Keratinocyte (primary cell): ENCODE measurements around the gene NDUFB8. TPM values are rescaled to one million over a fixed set of nuclear protein-coding genes. Genes with fewer than 3 reads are reported as not detected.

Experiments used
- DNase-seq: peaks from one replicate; pipeline ENCODE4 v3.0.0-alpha.2; 2011; ENCODE audit warnings: low read depth, missing footprints, low spot score
- FAIRE-seq: peaks from 2 replicates; lab custom pipeline; 2011; peaks lifted over from hg19 to GRCh38; lab: Jason Lieb, UNC
- H2AFZ ChIP-seq: 2 replicates; pipeline ENCODE4 v1.6.0; 2012; ENCODE audit warnings: low read length, control low read depth, inconsistent platforms; ENCODE audit not compliant: control insufficient read depth
- H3K27ac ChIP-seq: 2 replicates; pipeline ENCODE4 v1.5.1; 2011; ENCODE audit warnings: low read length; ENCODE audit not compliant: control insufficient read depth, insufficient read depth
- H3K27me3 ChIP-seq: 3 replicates; pipeline ENCODE4 v1.6.0; 2011; ENCODE audit warnings: low read length; ENCODE audit not compliant: control insufficient read depth, insufficient read depth; ENCODE audit errors: extremely low read depth
- H3K36me3 ChIP-seq, 2 experiments: 2 replicates in 1 of 2; 3 replicates in 1 of 2; pipeline ENCODE4 v1.5.1; 2011; ENCODE audit warnings: low read length in 2 of 2, mild to moderate bottlenecking in 1 of 2; ENCODE audit not compliant: control insufficient read depth in 2 of 2, insufficient read depth in 2 of 2; ENCODE audit errors: extremely low read depth in 1 of 2
- H3K4me1 ChIP-seq: 3 replicates; pipeline ENCODE4 v1.5.1; 2011; ENCODE audit warnings: low read length; ENCODE audit not compliant: control insufficient read depth, insufficient read depth; ENCODE audit errors: extremely low read depth
- H3K4me2 ChIP-seq: 3 replicates; pipeline ENCODE4 v1.6.0; 2011; ENCODE audit warnings: low read depth, low read length; ENCODE audit not compliant: control insufficient read depth, insufficient read depth; ENCODE audit errors: extremely low read depth
- H3K4me3 ChIP-seq, 3 experiments: fragments of 200-600 bp in 1 of 3; sonication (generic) in 1 of 3; 2 replicates in 2 of 3; 3 replicates in 1 of 3; pipeline ENCODE4 v1.5.1; 2011 to 2016; ENCODE audit warnings: low read length in 3 of 3, mild to moderate bottlenecking in 3 of 3, control low read depth in 2 of 3, inconsistent platforms in 1 of 3, low read depth in 1 of 3, mixed read lengths in 1 of 3, mixed run types in 1 of 3, moderate library complexity in 1 of 3; ENCODE audit not compliant: control insufficient read depth in 2 of 3, insufficient read depth in 2 of 3; ENCODE audit errors: extremely low read depth in 1 of 3
- H3K79me2 ChIP-seq: 2 replicates; pipeline ENCODE4 v1.6.0; 2012; ENCODE audit warnings: low read length; ENCODE audit not compliant: control insufficient read depth, insufficient read depth
- H3K9ac ChIP-seq: 3 replicates; pipeline ENCODE4 v1.6.0; 2011; ENCODE audit warnings: low read length; ENCODE audit not compliant: control insufficient read depth, insufficient read depth; ENCODE audit errors: extremely low read depth
- H3K9me1 ChIP-seq: 3 replicates; pipeline ENCODE4 v1.6.0; 2011; ENCODE audit warnings: low read length; ENCODE audit not compliant: control insufficient read depth, insufficient read depth; ENCODE audit errors: extremely low read depth
- H3K9me3 ChIP-seq: 2 replicates; pipeline ENCODE4 v1.5.1; 2012; ENCODE audit warnings: low read depth, low read length; ENCODE audit not compliant: control insufficient read depth
- H4K20me1 ChIP-seq: 3 replicates; pipeline ENCODE4 v1.6.0; 2011; ENCODE audit warnings: low read length; ENCODE audit not compliant: control insufficient read depth, insufficient read depth; ENCODE audit errors: extremely low read depth
- CTCF ChIP-seq, 3 experiments: IDR thresholded peaks in 1 of 3; conservative IDR thresholded peaks in 1 of 3; optimal IDR thresholded peaks in 1 of 3; 2 replicates in 2 of 3; 3 replicates in 1 of 3; pipeline versions ENCODE3 to v1.5.1; 2011; ENCODE audit warnings: low read length in 3 of 3, mild to moderate bottlenecking in 3 of 3, moderate library complexity in 2 of 3, control low read depth in 1 of 3, inconsistent platforms in 1 of 3; ENCODE audit not compliant: insufficient read depth in 2 of 3; ENCODE audit errors: extremely low read depth in 1 of 3
- EZH2 ChIP-seq: IDR thresholded peaks from one replicate; pipeline ENCODE4 v1.6.1; 2012; ENCODE audit warnings: inconsistent platforms, mild to moderate bottlenecking, low read length, moderate library complexity
- dilution Hi-C: fragments of 300-500 bp; cut with MboI; formaldehyde crosslinking; loops from one replicate; pipeline ENCODE4 v1.7.0; 2020; ENCODE audit warnings: low sequenced_read_pairs; ENCODE audit not compliant: extremely low pct_ligation_motif_present
- polyA plus RNA-seq, 5 experiments: library from polyadenylated mRNA; depleted of rRNA in 3 of 5; stranded (reverse) in 3 of 5; stranded (forward) in 1 of 5; unstranded in 1 of 5; fragments of >200 nt; gene quantifications; 1 replicate in 1 of 5; 2 replicates in 3 of 5; 3 replicates in 1 of 5; pipeline versions ENCODE4 v1.2.1 to v1.2.3, GENCODE V29; 2011 to 2012; ENCODE audit warnings: missing spikeins in 2 of 5, low read depth in 1 of 5, low replicate concordance in 1 of 5

NDUFB8 gene
- polyA plus RNA-seq, 1 donor (not counting 4 experiments of a cell fraction or from before 2014, with no cell fraction given): 178 TPM

GRCh38 chr10:100554902-100555301 is 25.2 kb upstream of the NDUFB8 start:
- H4K20me1 ChIP-seq: no peaks in the 10 kb centered on the region
- no peaks in the 10 kb centered on the region for H3K9me1 ChIP-seq
- H2AFZ ChIP-seq: no peak overlapping the region
- dilution Hi-C loops: loop anchor here (25.0 kb wide), 1 partner anchor 332 kb away; no protein-coding TSS in a partner anchor
- H3K4me3 ChIP-seq: no peak overlapping the region
- H3K79me2 ChIP-seq: no peaks in the 10 kb centered on the region
- no peak for DNase-seq
- no peaks in the 10 kb centered on the region for H3K9me3 ChIP-seq
- H3K9ac ChIP-seq: no peak overlapping the region
- peaks cover 11 to 18% of the 10 kb centered on the region in 2 experiments for H3K36me3 ChIP-seq
- TF ChIP-seq CTCF (optimal IDR thresholded peaks at IDR 0.05 in 1 of 3, IDR thresholded peaks at IDR 0.05 in 1 of 3, conservative IDR thresholded peaks at IDR 0.05 in 1 of 3; ENCODE audit: extremely low read depth in 1 of 3, insufficient read depth in 2 of 3, low read length in 3 of 3) (no peak), EZH2 (no peak)
- no peaks in the 10 kb centered on the region for H3K27me3 ChIP-seq
- no peaks in the 10 kb centered on the region for H3K4me1 ChIP-seq
- H3K27ac ChIP-seq: no peak overlapping the region
- no peak overlapping the region for H3K4me2 ChIP-seq
- no peak for FAIRE-seq

GRCh38 chr10:100553929-100554328 is 24.3 kb upstream of the NDUFB8 start:
- dilution Hi-C loops: loop anchor here (25.0 kb wide), 1 partner anchor 333 kb away; no protein-coding TSS in a partner anchor
- Histone ChIP-seq H3K9me3 (no peaks in the 10 kb centered on the region), H3K4me1 (no peaks in the 10 kb centered on the region), H3K9me1 (no peaks in the 10 kb centered on the region), H3K27ac (no peak overlapping the region), H3K9ac (no peak overlapping the region), H3K27me3 (no peaks in the 10 kb centered on the region), H3K79me2 (no peaks in the 10 kb centered on the region), H3K36me3 (peaks cover 15 to 20% of the 10 kb centered on the region in 2 experiments), H3K4me2 (no peak overlapping the region), H3K4me3 (no peak overlapping the region), H4K20me1 (no peaks in the 10 kb centered on the region), H2AFZ (no peak overlapping the region)
- TF ChIP-seq CTCF (optimal IDR thresholded peaks at IDR 0.05 in 1 of 3, IDR thresholded peaks at IDR 0.05 in 1 of 3, conservative IDR thresholded peaks at IDR 0.05 in 1 of 3; ENCODE audit: extremely low read depth in 1 of 3, insufficient read depth in 2 of 3, low read length in 3 of 3): no peak
- no peak for TF ChIP-seq EZH2
- no peak for FAIRE-seq
- DNase-seq: no peak
